Endothelial cell of umbilical vein (primary cell): Measurements from ENCODE around the gene ST3GAL5. TPM values are rescaled to one million over a fixed set of nuclear protein-coding genes. Genes with fewer than 3 reads are reported as not detected.

Experiments
- BruUV-seq: library from RNA; stranded (reverse); fragments of 400-500 nt; replicated peaks from 2 replicates; lab custom pipeline; 2021; lab: Mats Ljungman, UMichigan
- CTCF ChIA-PET: fragments of 300-600, 350-600 bp; sonication (Branson Sonifier 250); formaldehyde crosslinking; loops from one replicate; lab custom pipeline; 2021; ENCODE audit warnings: antibody characterized with exemption, inconsistent platforms; lab: Charles Lee
- POLR2A ChIA-PET: fragments of 300-600, 350-600 bp; sonication (Branson Sonifier 250); formaldehyde crosslinking; loops from one replicate; lab custom pipeline; 2021; ENCODE audit warnings: antibody characterized with exemption, inconsistent platforms; lab: Charles Lee
- DNase-seq: peaks from one replicate; pipeline ENCODE4 v3.0.0-alpha.2; 2011; ENCODE audit warnings: low read depth, low spot score
- FAIRE-seq: peaks from 2 replicates; lab custom pipeline; 2011; peaks lifted over from hg19 to GRCh38; lab: Jason Lieb, UNC
- H2AFZ ChIP-seq: 2 replicates; pipeline ENCODE4 v1.6.0; 2012; ENCODE audit warnings: low read depth, low read length, control low read depth, inconsistent platforms
- H3K27ac ChIP-seq: 2 replicates; pipeline ENCODE4 v1.5.1; 2011; ENCODE audit warnings: low read depth, mild to moderate bottlenecking, control low read depth, low read length, moderate library complexity; ENCODE audit not compliant: insufficient read depth
- H3K27me3 ChIP-seq, 2 experiments: 2 replicates each; pipeline versions ENCODE4 v1.6.0 to v1.6.1; 2011; ENCODE audit warnings: low read length in 2 of 2, mixed read lengths in 1 of 2; ENCODE audit not compliant: control insufficient read depth in 2 of 2, insufficient read depth in 2 of 2
- H3K36me3 ChIP-seq, 2 experiments: 2 replicates in 1 of 2; 3 replicates in 1 of 2; pipeline ENCODE4 v1.5.1; 2011; ENCODE audit warnings: low read length in 2 of 2, mild to moderate bottlenecking in 1 of 2, moderate library complexity in 1 of 2; ENCODE audit not compliant: control insufficient read depth in 2 of 2, insufficient read depth in 2 of 2; ENCODE audit errors: extremely low read depth in 1 of 2
- H3K4me1 ChIP-seq: 3 replicates; pipeline ENCODE4 v1.5.1; 2011; ENCODE audit warnings: mild to moderate bottlenecking, low read length; ENCODE audit not compliant: control insufficient read depth, insufficient read depth; ENCODE audit errors: extremely low read depth
- H3K4me2 ChIP-seq: 2 replicates; pipeline ENCODE4 v1.6.1; 2011; ENCODE audit warnings: low read length, control low read depth, mixed read lengths; ENCODE audit not compliant: insufficient read depth
- H3K4me3 ChIP-seq, 3 experiments: fragments of 200-600 bp in 1 of 3; sonication (generic), shearing (Covaris generic) in 1 of 3; replicated peaks in 1 of 3; 2 replicates each; pipeline ENCODE4 v1.5.1; 2011 to 2016; ENCODE audit warnings: control low read depth in 3 of 3, low read length in 3 of 3, mild to moderate bottlenecking in 2 of 3, inconsistent platforms in 1 of 3, low read depth in 1 of 3, moderate library complexity in 1 of 3; ENCODE audit not compliant: insufficient read depth in 1 of 3
- H3K79me2 ChIP-seq: 2 replicates; pipeline ENCODE4 v1.6.0; 2012; ENCODE audit warnings: low read length, inconsistent platforms; ENCODE audit not compliant: control insufficient read depth, insufficient read depth
- H3K9ac ChIP-seq: replicated peaks from 2 replicates; pipeline ENCODE3; 2011; ENCODE audit warnings: low read length, control low read depth; ENCODE audit not compliant: insufficient read depth; ENCODE audit errors: extremely low read depth
- H3K9me1 ChIP-seq: replicated peaks from 3 replicates; pipeline ENCODE4 v1.6.0; 2011; ENCODE audit warnings: mild to moderate bottlenecking, low read length; ENCODE audit not compliant: control insufficient read depth, insufficient read depth; ENCODE audit errors: extremely low read depth
- H3K9me3 ChIP-seq: replicated peaks from 2 replicates; pipeline ENCODE4 v1.5.1; 2012; ENCODE audit warnings: low read length, inconsistent platforms; ENCODE audit not compliant: control insufficient read depth, insufficient read depth
- H4K20me1 ChIP-seq: replicated peaks from 2 replicates; pipeline ENCODE3; 2011; ENCODE audit warnings: mild to moderate bottlenecking, low read length; ENCODE audit not compliant: control insufficient read depth, insufficient read depth; ENCODE audit errors: extremely low read depth
- CTCF ChIP-seq, 2 donors: IDR thresholded peaks; 1 replicate in 1 of 2; 2 replicates in 1 of 2; pipeline ENCODE4 v1.5.1; 2011; ENCODE audit warnings: low read length in 2 of 2, mild to moderate bottlenecking in 2 of 2, moderate library complexity in 2 of 2, control low read depth in 1 of 2, inconsistent platforms in 1 of 2, low read depth in 1 of 2; ENCODE audit not compliant: insufficient read depth in 1 of 2; ENCODE audit errors: extremely low read depth in 1 of 2
- EZH2 ChIP-seq: IDR thresholded peaks from 2 replicates; pipeline ENCODE4 v1.6.1; 2012; ENCODE audit warnings: borderline replicate concordance, low read depth, mild to moderate bottlenecking, moderate library complexity, low read length, inconsistent platforms; ENCODE audit not compliant: severe bottlenecking
- FOS ChIP-seq: IDR thresholded peaks from 2 replicates; pipeline ENCODE4 v1.6.1; 2011; ENCODE audit warnings: mild to moderate bottlenecking, low read length, moderate library complexity, borderline replicate concordance; ENCODE audit not compliant: insufficient read depth
- GATA2 ChIP-seq: IDR thresholded peaks from 2 replicates; pipeline ENCODE4 v1.7.0; 2011; ENCODE audit warnings: low read depth, mild to moderate bottlenecking, moderate library complexity, mixed read lengths, low read length; ENCODE audit not compliant: insufficient read length, insufficient read depth
- JUN ChIP-seq: IDR thresholded peaks from 2 replicates; pipeline ENCODE4 v1.6.1; 2011; ENCODE audit warnings: borderline replicate concordance, low read depth; ENCODE audit not compliant: insufficient read length, insufficient read depth
- MAX ChIP-seq: IDR thresholded peaks from 2 replicates; pipeline ENCODE4 v1.6.1; 2011; ENCODE audit not compliant: insufficient read depth, insufficient read length
- MYC ChIP-seq: IDR thresholded peaks from one replicate; pipeline ENCODE4 v1.6.1; 2011; ENCODE audit warnings: mild to moderate bottlenecking, low read depth, low read length
- POLR2A ChIP-seq: IDR thresholded peaks from 2 replicates; pipeline ENCODE4 v1.6.1; 2012; ENCODE audit warnings: low read depth, mild to moderate bottlenecking, control low read depth, low read length
- POLR2AphosphoS5 ChIP-seq: IDR thresholded peaks from 2 replicates; pipeline ENCODE4 v1.6.1; 2012; ENCODE audit warnings: low read depth, mild to moderate bottlenecking, control low read depth, low read length, moderate library complexity; ENCODE audit not compliant: insufficient read depth
- dilution Hi-C: fragments of 300-500 bp; cut with MboI; formaldehyde crosslinking; loops from one replicate; pipeline ENCODE4 v1.15.0; 2019; ENCODE audit warnings: low sequenced_read_pairs; ENCODE audit not compliant: extremely low pct_ligation_motif_present
- intact Hi-C: fragments of 100-400 bp; cut with micrococcal nuclease; formaldehyde crosslinking; loops from one replicate; pipeline ENCODE4 v1.10.0; 2022
- polyA plus RNA-seq, 4 experiments: library from polyadenylated mRNA; depleted of rRNA in 3 of 4; stranded (reverse) in 3 of 4; unstranded in 1 of 4; fragments of >200 nt; gene quantifications; 2 replicates each; pipeline versions ENCODE4 v1.2.1 to v1.2.3, GENCODE V29; 2011 to 2012; ENCODE audit warnings: missing spikeins in 1 of 4
- total RNA-seq: library from RNA; stranded (reverse); gene quantifications from 2 replicates; pipeline ENCODE4 v1.2.3, GENCODE V29; 2021

Gene ST3GAL5
- total and polyA plus RNA-seq, 2 donors (not counting 3 experiments of a cell fraction or from before 2014, with no cell fraction given), result 9.5 to 16.0 TPM

- Histone ChIP-seq H3K79me2 (no peaks in the 10 kb centered on the region), H3K27ac (no peak overlapping the region), H3K4me1 (no peaks in the 10 kb centered on the region), H3K9ac (no peak overlapping the region), H3K4me3 (no peak overlapping the region), H3K9me3 (no peaks in the 10 kb centered on the region), H3K27me3 (no peaks in the 10 kb centered on the region), H4K20me1 (no peaks in the 10 kb centered on the region), H3K36me3 (no peaks in the 10 kb centered on the region), H3K9me1 (no peaks in the 10 kb centered on the region), H2AFZ (no peak overlapping the region), H3K4me2 (no peak overlapping the region)
- TF ChIP-seq CTCF (IDR thresholded peaks at IDR 0.05; ENCODE audit: extremely low read depth in 1 of 2, insufficient read depth in 1 of 2, low read depth in 1 of 2, low read length in 2 of 2), result no peak
- no peak for TF ChIP-seq EZH2
- no peak for TF ChIP-seq POLR2AphosphoS5
- TF ChIP-seq POLR2A, result no peak
- TF ChIP-seq MAX, result no peak
- no peak for TF ChIP-seq GATA2
- no peak for TF ChIP-seq FOS
- no peak for TF ChIP-seq JUN
- no peak for TF ChIP-seq MYC
- no TSS peak for BruUV-seq
- intact Hi-C loops (no loop called here), dilution Hi-C loops (no loop called here)
- ChIA-PET POLR2A (no interaction called here), CTCF (interaction anchor here (1.5 to 3.3 kb wide), 3 partner anchors 12 to 240 kb away, joined by 3 to 23 read pairs (median 4); no protein-coding TSS in a partner anchor)
- DNase-seq (no peak), FAIRE-seq (no peak)
These were observed 49.3 kb downstream of the ST3GAL5 start for GRCh38 chr2:85839461-85839860.
